GM12865 (cell line): ENCODE measurements around the gene GALNT6.

Source experiments
- DNase-seq: peaks from one replicate; pipeline ENCODE4 v3.0.0; 2010; ENCODE audit warnings: low read depth
- H3K4me3 ChIP-seq: 2 replicates; pipeline ENCODE4 v1.5.1; 2011; ENCODE audit warnings: mild to moderate bottlenecking, low read depth, low read length, control low read depth
- CTCF ChIP-seq: IDR thresholded peaks from 2 replicates; pipeline ENCODE4 v1.5.1; 2011; ENCODE audit warnings: low read length, control low read depth, low read depth, inconsistent platforms; ENCODE audit not compliant: insufficient read depth; ENCODE audit errors: missing control alignments

The GALNT6 gene

DNA sequence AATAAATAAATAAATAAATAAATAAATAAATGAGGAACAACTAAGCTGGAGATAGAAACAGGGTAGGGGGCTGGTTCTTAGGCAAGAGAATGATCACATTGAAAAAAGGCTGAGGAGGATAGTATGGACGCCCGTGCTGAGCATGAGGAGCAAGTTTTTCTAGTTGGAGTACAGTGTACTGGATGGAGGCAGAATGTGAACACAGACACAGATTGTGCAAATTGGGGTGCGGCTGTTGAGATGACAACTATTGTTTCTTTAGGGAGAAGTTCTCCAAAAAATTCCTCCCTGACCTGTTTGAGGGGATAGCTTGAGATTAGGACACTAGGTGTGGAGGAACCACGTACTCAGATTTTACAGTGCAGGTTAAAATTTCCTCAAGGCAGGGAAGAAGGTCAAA is 66.3 kb downstream of the GALNT6 start:
- no peak overlapping the region for H3K4me3 ChIP-seq

DNA sequence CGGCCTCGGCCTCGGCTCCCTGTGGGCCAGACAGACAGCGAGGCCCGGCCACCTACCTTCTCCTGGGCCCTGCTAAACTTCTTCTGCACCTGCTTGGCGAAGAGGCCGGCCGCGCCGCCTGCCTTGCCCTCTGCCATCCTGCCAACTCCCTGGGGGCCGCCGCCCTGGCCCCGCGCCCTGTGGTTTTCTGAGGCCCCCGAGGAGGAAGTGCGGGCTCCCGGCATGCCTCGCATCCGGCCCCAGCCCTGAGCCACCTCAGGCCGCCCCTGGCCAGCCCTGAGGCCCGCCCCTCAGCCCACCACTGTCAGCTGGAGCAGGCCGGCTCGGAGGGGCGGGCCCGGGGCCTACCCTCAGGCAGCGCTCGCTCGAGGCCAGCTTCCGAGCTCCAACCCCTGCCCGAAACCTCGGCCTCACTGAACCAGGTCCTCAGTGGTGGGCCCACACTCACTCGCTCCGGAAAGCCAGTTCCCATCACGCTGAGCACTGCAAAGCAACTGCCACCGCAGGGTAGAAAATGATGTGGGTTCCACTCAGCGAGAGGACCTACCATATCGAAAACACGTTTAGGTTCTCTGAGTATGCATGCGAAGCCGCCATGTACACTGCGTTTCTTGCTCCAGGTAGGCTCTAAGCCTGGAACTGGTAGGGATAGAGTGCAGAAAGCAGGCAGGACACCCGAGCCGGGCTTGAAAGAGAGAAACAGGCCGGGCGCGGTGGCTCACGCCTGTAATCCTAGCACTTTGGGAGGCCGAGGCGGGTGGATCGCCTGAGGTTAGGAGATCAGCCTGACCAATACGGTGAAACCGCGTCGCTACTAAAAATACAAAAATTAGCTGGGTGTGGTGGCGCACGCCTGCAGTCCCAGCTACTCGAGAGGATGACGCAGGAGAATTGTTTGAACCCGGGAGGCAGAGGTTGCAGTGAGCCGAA is 67.0 kb downstream of the GALNT6 start, which contains the start of gene BIN2:
BIN2 (minus strand) TSS at position 209 of the 930 bp plus-strand sequence; CDS start at position 137, 72 bp downstream.
- H3K4me3 ChIP-seq: peak within 1 kb of the TSS; percentile 61
- DNase-seq: peak; percentile 92

More for the DNA sequence above, 66.3 kb downstream of the GALNT6 start:
- DNase-seq: no peak
- no peak for TF ChIP-seq CTCF

GRCh38 chr12:51323317-51323960 is 67.8 kb downstream of the GALNT6 start:
- DNase-seq: peak; percentile 75
- H3K4me3 ChIP-seq: peak overlapping the region; percentile 61
- no peak for TF ChIP-seq CTCF

More for the DNA sequence above, 67.0 kb downstream of the GALNT6 start, which contains the start of gene BIN2:
- TF ChIP-seq CTCF: no peak

- DNase-seq: peak; percentile 67
- H3K4me3 ChIP-seq: peak overlapping the region; percentile 61
- no peak for TF ChIP-seq CTCF
Measured at GRCh38 chr12:51322452-51322851, 68.8 kb downstream of the GALNT6 start.

DNA sequence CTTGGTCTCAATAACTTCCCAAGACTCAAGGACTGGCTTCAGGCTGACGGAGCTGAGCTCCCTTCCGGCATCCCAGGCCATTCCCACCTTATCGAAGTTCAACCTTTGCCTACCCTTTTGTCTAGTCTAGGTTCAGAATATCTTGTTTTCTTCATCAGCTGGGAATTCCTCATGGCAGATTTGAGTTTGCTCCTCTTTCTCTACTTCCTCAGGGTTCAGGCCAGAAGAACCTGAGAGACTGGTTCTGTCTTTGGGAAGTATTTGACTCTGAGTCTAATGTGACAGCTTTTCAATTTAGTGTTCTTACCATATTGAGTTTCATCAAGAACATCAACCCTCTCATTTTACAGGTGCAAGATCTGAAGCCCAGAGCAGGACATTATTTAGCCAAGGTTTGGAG is 69.3 kb downstream of the GALNT6 start:
- no peak for TF ChIP-seq CTCF
- no peak for DNase-seq
- H3K4me3 ChIP-seq: peak overlapping the region; percentile 61

GRCh38 chr12:51320695-51321320 is 70.4 kb downstream of the GALNT6 start:
- TF ChIP-seq CTCF: no peak
- DNase-seq: peak; percentile 64
- peak overlapping the region; percentile 12; the same call in 1 of the 2 replicates for H3K4me3 ChIP-seq
